Ovary (tissue), 9 donors: Measurements from ENCODE around the gene UBAC1. TPM values are rescaled to one million over a fixed set of nuclear protein-coding genes. Genes with fewer than 3 reads are reported as not detected.
"Not testable (repeated sequence)": the region's sequence is repeated elsewhere in the genome, so short reads cannot be mapped to it uniquely, and the experiment has no call there.

Experiments used
- DNase-seq, 5 donors: peaks; one replicate each; pipeline ENCODE4 v3.0.0-alpha.2; 2019 to 2020
- H3K27ac ChIP-seq, 2 donors: fragments of 200-600 bp; one replicate each; pipeline versions ENCODE4 v1.5.1 to v1.8.0; 2019 to 2022
- H3K27me3 ChIP-seq: fragments of 200-600 bp; one replicate; pipeline ENCODE4 v1.8.0; 2022
- H3K36me3 ChIP-seq: fragments of 200-600 bp; sonication (generic); one replicate; pipeline ENCODE4 v1.5.1; 2019
- H3K4me1 ChIP-seq: one replicate; pipeline ENCODE4 v1.8.1; 2013; ENCODE audit warnings: mild to moderate bottlenecking, moderate library complexity; ENCODE audit not compliant: insufficient read depth
- H3K4me3 ChIP-seq: fragments of 200-600 bp; sonication (generic); one replicate; pipeline ENCODE4 v1.5.1; 2017
- H3K9me3 ChIP-seq, 2 donors: fragments of 200-600 bp in 1 of 2; sonication (generic) in 1 of 2; one replicate each; pipeline versions ENCODE4 v1.5.1 to v1.8.1; 2013 to 2019; ENCODE audit warnings: mild to moderate bottlenecking in 1 of 2, moderate library complexity in 1 of 2
- EP300 ChIP-seq: sonication (generic); formaldehyde crosslinking; IDR thresholded peaks from one replicate; pipeline ENCODE4 v1.6.1; 2017; ENCODE audit warnings: antibody characterized with exemption
- POLR2A ChIP-seq: fragments of 450-650 bp; IDR thresholded peaks from one replicate; pipeline ENCODE4 v1.6.1; 2017; ENCODE audit warnings: antibody characterized with exemption, mild to moderate bottlenecking, moderate library complexity
- WGBS, 3 donors: extraction: QIAGEN DNeasy Blood & Tissue Kit in 1 of 3; methylation state at CpG; one replicate each; pipeline versions ENCODE4 v1.1.5 to v1.1.7; 2013 to 2017; 5-methylcytosine and 5-hydroxymethylcytosine counted together
- intact Hi-C, 4 donors: fragments of 100-400 bp; cut with DNase I; formaldehyde crosslinking; loops; one replicate each; pipeline versions ENCODE4 v1.11.0 to v1.15.1; 2022 to 2023
- polyA plus RNA-seq, 2 donors: library from polyadenylated mRNA; stranded (reverse); fragments of 200-250 nt in 1 of 2; fragments of 350-450 nt in 1 of 2; fragmentation: Illumina TruSeq in 1 of 2; extraction: RNeasy Lipid Tissue Mini Kit (QIAGEN cat#74804) in 1 of 2; gene quantifications; one replicate each; pipeline ENCODE4 v1.2.3, GENCODE V29; 2013 to 2014
- total RNA-seq, 7 donors: library from RNA; depleted of rRNA in 2 of 7; stranded (reverse); fragments of >200 nt in 2 of 7; fragmentation: NEBNext Ultra II Directional in 3 of 7; extraction: Animal tissue kit (Norgen Biotek cat#: 25700) in 3 of 7; gene quantifications; one replicate each; pipeline versions ENCODE4 v1.1.0 to v1.2.4, GENCODE V29; 2016 to 2023
- TF ChIP-seq, protein P1 (sequence below), 3 donors: fragments of 450-650 bp in 2 of 3; fragments of 200-600 bp in 1 of 3; IDR thresholded peaks; one replicate each; pipeline versions ENCODE4 v1.5.1 to v1.8.0; 2016 to 2022; ENCODE audit warnings: antibody characterized with exemption in 3 of 3, mild to moderate bottlenecking in 1 of 3
- donor health status: DM: no; HTN: no; CAD: no; lungs with moderate emphysema.
- donor health status: DM: no; HTN: no; CAD: no.
- donor health status: Bipolar disorder and iron deficiency.
- donor health status: DM: yes; HTN: yes; CAD: no.
- donor health status: DM: no; HTN: no; CAD: no.
- donor health status: DM: yes; HTN: yes; CAD: no.

Gene UBAC1
- total and polyA plus RNA-seq, 9 donors, result 19.7 to 42.0 (median 33.4) TPM

- no peaks in the 10 kb centered on the region for H3K36me3 ChIP-seq
- no peak overlapping the region for H3K4me3 ChIP-seq
- no peak overlapping the region for H3K27ac ChIP-seq
- intact Hi-C loops, result no loop called here
- 85 to 94% (median 92%) methylated on average over 15 of the region's 15 CpGs for WGBS, 3 donors
- H3K27me3 ChIP-seq, result no peaks in the 10 kb centered on the region
- H3K9me3 ChIP-seq, result no peaks in the 10 kb centered on the region
- peak in 1 of 5 donors; percentile 16 for DNase-seq
- H3K4me1 ChIP-seq, result no peaks in the 10 kb centered on the region
- TF ChIP-seq POLR2A (no peak), EP300 (no peak)
- TF ChIP-seq, protein P1, sequence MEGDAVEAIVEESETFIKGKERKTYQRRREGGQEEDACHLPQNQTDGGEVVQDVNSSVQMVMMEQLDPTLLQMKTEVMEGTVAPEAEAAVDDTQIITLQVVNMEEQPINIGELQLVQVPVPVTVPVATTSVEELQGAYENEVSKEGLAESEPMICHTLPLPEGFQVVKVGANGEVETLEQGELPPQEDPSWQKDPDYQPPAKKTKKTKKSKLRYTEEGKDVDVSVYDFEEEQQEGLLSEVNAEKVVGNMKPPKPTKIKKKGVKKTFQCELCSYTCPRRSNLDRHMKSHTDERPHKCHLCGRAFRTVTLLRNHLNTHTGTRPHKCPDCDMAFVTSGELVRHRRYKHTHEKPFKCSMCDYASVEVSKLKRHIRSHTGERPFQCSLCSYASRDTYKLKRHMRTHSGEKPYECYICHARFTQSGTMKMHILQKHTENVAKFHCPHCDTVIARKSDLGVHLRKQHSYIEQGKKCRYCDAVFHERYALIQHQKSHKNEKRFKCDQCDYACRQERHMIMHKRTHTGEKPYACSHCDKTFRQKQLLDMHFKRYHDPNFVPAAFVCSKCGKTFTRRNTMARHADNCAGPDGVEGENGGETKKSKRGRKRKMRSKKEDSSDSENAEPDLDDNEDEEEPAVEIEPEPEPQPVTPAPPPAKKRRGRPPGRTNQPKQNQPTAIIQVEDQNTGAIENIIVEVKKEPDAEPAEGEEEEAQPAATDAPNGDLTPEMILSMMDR (IDR thresholded peaks at IDR 0.05), result no peak
Observed at GRCh38 chr9:135920256-135920930, 40.8 kb downstream of the UBAC1 start.

- Histone ChIP-seq H3K27me3 (no peaks in the 10 kb centered on the region), H3K9me3 (no peaks in the 10 kb centered on the region), H3K36me3 (no peaks in the 10 kb centered on the region), H3K4me3 (no peak overlapping the region), H3K4me1 (no peaks in the 10 kb centered on the region), H3K27ac (no peak overlapping the region)
- intact Hi-C loops, result no loop called here
- WGBS, 3 donors, result 93 to 97% (median 96%) methylated on average over 11 of the region's 11 CpGs
- TF ChIP-seq, protein P1 (IDR thresholded peaks at IDR 0.05), result no peak
- no peak for TF ChIP-seq POLR2A
- no peak for TF ChIP-seq EP300
- peak in 1 of 5 donors; percentile 28 for DNase-seq
Observed at GRCh38 chr9:135919318-135919890, 41.8 kb downstream of the UBAC1 start.

GRCh38 chr9:135916227-135916626 lies 44.9 kb downstream of the UBAC1 start:
- H3K27ac ChIP-seq, H3K9me3 ChIP-seq, H3K27me3 ChIP-seq, H3K36me3 ChIP-seq, H3K4me3 ChIP-seq, H3K4me1 ChIP-seq, DNase-seq, intact Hi-C loops: not testable (repeated sequence)
- WGBS, 3 donors, result 92 to 98% (median 96%) methylated on average over 12 of the region's 12 CpGs

DNA sequence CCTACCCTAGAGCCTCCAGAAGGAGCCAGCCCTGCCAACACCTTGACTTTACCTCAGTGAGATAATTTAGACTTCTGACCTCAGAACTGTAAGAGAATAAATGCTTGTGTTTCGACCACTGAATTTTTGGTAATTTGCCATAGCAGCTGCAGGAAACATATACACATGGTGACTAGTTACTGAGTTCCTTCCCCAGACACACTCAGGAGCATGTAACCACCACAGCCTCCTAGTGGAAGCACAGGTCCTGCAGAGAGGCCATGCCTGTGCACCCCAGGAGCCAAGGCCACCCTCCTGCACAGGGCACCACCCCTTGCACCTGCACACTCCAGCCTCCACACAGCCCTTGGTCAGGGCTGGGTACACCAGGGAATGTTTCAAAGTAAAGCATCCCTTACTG lies 46.3 kb downstream of the UBAC1 start:
- intact Hi-C loops, result no loop called here
- TF ChIP-seq EP300 (no peak), POLR2A (no peak)
- TF ChIP-seq, protein P1 (IDR thresholded peaks at IDR 0.05), result no peak
- Histone ChIP-seq H3K27ac (no peak overlapping the region), H3K4me1 (no peaks in the 10 kb centered on the region), H3K27me3 (no peaks in the 10 kb centered on the region), H3K4me3 (no peak overlapping the region), H3K9me3 (peaks cover 0 to 5% of the 10 kb centered on the region in 2 donors), H3K36me3 (no peaks in the 10 kb centered on the region)
- no peak for DNase-seq
- WGBS, 3 donors, result 94 to 95% (median 94%) methylated on average over 1 of the region's 1 CpG

DNA sequence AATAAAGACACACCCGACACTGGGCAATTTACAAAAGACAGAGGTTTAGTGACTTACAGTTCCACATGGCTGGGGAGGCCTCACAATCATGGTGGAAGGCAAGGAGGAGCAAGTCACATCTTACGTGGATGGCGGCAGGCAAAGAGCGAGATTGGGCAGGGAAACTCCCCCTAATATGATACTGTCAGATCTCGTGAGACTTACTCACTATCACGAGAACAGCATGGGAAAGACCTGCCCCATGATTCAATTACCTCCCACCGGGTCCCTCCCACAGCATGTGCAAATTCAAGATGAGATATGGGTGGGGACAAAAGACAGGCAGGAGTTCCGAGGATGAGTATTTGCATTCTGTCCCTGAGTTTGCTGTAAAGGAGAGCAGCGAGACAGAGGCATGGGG lies 49.9 kb downstream of the UBAC1 start:
- H3K4me3 ChIP-seq, H3K36me3 ChIP-seq, DNase-seq, H3K27me3 ChIP-seq, H3K27ac ChIP-seq, intact Hi-C loops, H3K4me1 ChIP-seq, H3K9me3 ChIP-seq: not testable (repeated sequence)
- WGBS, 3 donors, result 90 to 98% (median 97%) methylated on average over 9 of the region's 9 CpGs
